ENCODE measurements around the gene IGF2R.
"Not testable (repeated sequence)": the region's sequence is repeated elsewhere in the genome, so short reads cannot be mapped to it uniquely, and the experiment has no call there.

IGF2R gene

GRCh38 chr6:160078883-160079685 is 110.2 kb downstream of the IGF2R start:
- DNase-seq: no peak

- no peak for DNase-seq
Measured at GRCh38 chr6:160079686-160080043, 110.8 kb downstream of the IGF2R start.

DNA sequence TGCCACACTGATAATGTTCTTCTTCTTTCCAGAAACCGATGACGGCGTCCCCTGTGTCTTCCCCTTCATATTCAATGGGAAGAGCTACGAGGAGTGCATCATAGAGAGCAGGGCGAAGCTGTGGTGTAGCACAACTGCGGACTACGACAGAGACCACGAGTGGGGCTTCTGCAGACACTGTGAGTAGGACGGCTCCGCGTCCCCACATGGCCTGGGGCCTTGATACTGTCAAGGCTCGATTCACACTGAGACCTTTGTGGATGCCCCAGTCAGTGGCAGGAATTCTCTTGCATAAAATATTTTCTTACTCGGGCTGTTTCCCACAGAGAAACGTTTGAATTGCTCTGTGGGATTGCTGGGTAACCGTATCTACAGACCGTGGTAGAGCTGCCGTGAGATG is 111.2 kb downstream of the IGF2R start:
- no peak for DNase-seq

DNA sequence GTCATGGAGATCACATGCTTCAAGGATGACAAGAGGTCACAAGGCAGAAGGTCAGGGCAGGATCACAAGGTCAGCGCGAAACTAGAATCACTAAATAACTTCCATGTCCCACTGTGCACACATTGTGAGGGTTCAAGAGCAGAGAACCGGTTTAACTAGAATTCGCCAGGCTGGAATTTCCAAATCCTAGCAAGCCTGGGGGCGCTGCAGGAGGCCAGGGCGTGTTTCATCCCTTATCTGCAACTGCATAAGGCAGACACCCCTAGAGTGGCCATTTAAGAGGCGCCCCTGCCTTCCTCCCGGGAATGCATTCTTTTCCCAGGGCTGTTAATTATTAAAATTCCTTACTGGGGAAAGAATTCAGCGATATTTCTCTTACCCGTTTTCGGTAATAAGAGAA is 112.5 kb downstream of the IGF2R start:
- DNase-seq: no peak

GRCh38 chr6:160082627-160083026 is 113.7 kb downstream of the IGF2R start:
- DNase-seq: no peak

DNA sequence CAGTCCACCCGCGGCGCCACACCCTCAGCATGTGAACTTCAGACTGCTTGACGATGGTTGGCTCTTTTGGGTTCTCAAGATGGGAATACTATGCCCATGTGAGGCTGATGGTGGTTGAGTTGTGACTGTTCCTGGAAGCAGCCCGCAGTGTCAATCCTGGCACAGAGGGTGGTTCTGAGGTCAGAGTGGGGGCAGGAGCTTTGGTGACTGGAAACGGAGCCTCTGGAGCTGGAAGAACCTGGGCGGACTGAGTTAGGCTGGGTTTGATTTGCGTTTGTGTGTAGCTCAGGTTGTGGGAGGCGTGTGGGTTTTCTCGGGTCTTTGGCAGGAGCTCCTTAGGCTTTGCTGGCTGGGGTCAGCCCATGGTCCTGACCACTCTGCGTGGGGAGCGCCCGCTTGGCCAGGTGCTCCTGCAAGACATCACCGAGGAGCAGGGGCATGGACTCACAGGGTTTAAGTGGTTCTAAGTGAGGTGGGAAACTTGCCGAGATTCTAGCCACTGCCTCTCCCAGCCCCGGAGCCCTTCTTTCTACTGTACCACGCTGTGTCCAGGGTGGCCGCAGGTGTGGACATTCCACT is 115.4 kb downstream of the IGF2R start:
- no peak for DNase-seq

DNA sequence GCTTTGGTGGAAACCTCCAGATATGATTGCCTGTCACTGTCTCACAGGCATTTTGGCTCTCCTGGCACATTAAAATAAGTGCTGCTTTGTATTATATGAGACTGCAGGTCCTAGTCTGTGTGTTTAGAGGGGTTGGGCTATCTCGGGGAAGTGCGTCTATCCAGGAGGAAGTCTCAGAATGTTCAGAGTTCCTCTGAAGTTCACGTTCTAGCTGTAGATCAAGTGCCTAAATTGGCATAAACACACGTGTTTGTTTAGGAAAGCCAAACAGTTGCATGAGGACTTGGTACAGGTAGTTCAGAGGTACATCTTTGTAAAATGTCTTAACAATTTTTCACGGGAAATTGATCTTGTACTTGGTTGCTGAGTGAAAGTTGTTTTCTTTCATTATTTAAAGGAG is 116.3 kb downstream of the IGF2R start:
- no peak for DNase-seq

- no peak for DNase-seq
Measured at GRCh38 chr6:160085713-160086505, 117.0 kb downstream of the IGF2R start.

GRCh38 chr6:160086754-160087153 is 117.9 kb downstream of the IGF2R start:
- no peak for DNase-seq

DNA sequence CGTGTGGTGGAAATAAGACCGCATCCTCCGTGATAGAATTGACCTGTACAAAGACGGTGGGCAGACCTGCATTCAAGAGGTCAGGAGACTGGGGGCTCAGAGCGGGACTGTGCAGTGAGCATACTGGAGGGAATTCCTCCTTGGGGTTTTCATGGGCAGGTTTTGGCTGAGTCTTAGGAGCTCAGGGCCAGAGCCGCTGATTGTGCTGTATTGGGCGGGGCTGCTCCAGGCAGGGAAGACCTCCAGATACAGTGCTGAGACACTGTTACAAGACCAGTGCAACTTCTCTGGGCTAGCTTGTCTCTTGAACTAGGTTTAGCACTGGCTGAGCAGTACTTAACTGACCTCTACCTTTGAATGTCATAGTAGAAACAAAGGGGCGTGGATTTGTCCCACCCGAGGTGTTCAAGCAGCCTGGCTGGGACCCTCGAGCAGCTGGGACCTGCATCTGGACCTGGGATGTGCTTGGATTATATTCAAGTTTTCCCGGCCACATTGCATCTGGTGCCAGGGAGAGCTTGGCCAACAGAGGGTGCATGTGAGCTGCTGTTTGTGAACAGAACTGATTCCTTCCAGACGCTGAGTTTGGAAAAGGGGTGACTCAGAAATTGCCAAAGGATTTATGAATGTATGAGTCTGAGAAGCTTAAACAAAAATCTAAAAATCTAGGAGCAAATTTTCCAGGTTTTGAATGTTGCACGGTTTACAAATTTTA is 119.3 kb downstream of the IGF2R start:
- peak in 2 of 3 experiments; percentile 11 to 44 for DNase-seq

DNA sequence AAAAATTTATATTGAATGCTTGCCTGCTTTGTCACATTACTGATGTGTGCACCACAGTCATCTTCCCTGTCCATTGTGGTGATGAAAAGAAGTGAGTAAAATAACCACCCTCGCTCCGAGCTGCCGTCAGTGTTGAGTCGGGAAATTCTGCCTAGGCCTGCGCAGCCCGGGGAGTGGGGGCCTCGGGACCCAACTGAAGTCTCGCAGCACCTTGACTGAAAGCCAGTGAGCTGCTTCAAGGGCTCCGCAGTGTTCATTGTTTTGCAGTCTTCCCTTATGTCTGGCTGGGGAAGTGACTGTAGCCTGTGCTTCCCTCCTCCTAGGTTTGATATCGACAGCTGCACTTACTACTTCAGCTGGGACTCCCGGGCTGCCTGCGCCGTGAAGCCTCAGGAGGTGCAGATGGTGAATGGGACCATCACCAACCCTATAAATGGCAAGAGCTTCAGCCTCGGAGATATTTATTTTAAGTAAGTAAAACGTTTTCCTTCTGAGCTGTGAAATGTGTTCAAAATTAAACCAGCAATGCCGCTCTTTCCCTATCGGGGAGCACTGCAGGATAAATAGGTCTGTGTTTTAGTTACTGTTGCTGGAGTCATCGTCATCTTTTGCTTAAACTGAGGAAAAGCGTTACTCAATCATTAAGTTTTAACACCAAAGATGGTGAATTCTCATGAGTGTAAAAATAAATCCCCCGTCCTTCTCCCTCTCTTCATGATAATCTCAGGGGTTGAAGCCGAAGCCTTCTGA is 120.1 kb downstream of the IGF2R start:
- no peak for DNase-seq

- no peak for DNase-seq
Measured at GRCh38 chr6:160089534-160089897, 120.6 kb downstream of the IGF2R start.

GRCh38 chr6:160090442-160091239 is 121.8 kb downstream of the IGF2R start:
- not testable (repeated sequence) for DNase-seq

GRCh38 chr6:160092176-160092575 is 123.3 kb downstream of the IGF2R start:
- DNase-seq: not testable (repeated sequence)

- DNase-seq: no peak
Measured at GRCh38 chr6:160092602-160093001, 123.7 kb downstream of the IGF2R start.

DNA sequence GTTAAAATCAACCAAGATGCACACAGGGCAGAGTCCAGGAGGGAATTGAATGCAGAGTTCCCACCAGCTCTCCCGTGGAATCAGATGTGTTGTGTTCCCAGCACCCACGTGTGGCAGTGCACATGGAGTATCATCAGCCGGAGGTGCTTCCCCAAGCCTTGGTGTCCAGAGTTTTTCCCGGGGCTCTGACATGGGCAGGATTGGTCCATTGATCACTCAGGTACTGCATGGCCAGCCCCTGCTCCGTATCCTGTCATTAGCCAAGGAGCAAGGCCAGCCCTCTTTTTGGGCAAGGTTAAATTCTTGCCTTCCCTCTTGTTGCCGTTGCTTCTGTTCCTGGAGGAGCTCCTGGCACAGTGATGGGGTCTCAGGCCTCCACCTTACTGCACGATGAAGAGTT is 124.2 kb downstream of the IGF2R start:
- DNase-seq: no peak

GRCh38 chr6:160093946-160094345 is 125.1 kb downstream of the IGF2R start:
- no peak for DNase-seq

DNA sequence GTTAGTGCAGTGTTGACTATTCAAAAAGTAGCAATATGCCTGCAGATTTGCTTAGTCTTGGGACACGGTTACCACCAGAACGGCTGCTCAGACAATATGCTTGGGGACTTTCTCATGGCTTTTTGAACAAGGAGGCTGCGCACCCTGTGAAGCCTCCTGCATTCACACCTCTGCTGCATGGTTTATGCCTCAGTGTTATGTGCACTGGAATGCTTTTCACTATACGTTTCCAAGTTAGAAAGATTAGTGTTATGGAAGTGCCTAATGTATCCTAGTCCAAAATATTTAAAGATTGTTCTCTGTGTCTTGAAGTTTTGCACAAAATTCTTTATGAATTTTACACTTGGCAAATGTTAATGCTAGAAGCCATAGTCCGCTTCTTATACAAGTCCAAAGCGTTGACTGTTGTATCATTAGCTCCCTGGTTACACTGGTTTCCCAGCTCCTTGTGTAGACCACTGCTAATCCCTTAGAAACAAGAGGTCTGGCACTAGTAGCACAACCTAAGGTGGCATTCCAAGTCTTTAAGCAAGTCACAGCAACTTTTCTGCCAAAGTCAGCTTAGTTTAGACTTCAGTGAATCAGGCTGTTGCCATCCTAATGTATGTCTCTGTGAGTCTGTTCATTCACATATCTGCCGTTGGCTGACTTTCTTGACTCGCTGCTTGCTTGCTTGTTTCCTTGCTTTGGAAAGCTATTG is 126.4 kb downstream of the IGF2R start:
- DNase-seq: no peak

DNA sequence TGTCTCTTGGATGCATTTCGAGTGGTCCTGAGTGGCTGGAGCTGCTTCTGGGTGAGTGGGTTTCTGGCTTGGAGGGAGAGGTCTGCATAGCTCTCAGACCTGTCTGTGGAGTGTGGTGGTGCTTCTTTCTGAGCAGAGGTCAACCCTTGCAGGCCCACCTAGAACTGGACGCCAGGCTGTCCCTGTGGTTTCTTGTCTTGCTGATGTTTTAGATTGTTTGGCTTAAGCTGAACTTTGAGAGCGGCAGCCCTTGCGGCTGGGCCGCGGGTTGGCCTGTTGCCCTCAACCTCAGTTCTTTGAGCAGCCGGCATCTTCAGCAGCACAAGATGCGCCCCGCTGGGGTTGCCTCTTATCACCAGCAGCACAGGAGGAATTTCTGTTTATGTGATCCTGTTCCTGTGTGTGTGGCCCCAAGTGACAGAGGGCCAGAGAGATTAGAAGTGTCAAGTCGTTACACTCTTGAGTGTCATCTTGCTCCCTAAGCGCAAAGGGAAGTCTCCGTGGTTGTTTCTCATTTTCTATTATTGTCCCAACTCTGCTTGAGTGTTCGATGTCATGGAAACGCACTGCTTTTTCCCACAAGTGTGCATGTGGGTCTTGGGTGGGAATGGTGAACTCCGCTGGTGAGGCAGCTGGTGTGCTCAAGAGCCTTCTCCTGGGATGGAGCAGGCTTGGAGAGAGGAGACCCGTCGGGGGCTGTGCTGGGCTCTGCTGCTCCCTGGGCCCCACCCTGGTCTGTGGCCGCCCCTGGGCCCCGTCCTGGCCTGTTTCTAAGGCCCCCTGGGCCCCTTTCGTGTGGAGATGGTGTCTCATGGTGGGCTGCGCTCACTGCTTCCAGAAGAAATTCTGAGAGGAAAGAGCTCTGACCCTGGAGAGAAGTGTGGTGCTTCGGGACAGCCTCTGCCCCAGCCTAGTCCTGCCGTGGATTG is 132.7 kb downstream of the IGF2R start:
- no peak for DNase-seq

GRCh38 chr6:160102399-160102798 is 133.5 kb downstream of the IGF2R start:
- DNase-seq: no peak
